DMS53 (cell line): ENCODE data around the gene KANSL1.

Experiments used
- DNase-seq: peaks from one replicate; lab custom pipeline; 2025; lab: John Stamatoyannopoulos, UW

KANSL1 gene

DNA sequence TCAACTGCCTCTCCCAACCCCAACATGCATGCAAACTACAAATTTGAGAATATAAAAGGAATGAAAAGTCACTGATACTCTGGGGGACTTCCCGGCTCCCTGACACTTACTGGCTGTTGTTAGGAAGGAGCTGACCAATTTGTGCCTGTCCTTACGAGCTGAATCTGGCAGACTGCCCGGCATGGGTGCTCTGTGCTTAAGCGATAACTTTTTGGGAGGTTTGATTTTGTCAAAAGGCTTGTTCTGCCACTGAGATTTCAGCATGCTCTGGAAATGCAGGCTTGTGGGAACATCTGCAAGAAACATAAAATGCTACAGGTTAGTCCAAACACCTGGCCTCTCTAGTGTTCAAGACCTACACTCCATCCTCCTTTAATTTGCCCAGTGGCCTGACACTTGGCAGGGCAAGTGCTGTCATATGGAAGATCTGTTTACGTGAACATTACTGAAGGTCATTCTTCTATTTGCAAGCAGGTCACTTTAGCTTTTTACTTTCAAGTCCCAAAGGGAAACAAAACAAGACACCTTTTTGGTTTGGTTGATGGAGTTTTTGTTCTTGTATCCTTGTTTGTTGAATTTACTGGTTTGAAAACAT lies 153.5 kb downstream of the KANSL1 start:
- no peak for DNase-seq

DNA sequence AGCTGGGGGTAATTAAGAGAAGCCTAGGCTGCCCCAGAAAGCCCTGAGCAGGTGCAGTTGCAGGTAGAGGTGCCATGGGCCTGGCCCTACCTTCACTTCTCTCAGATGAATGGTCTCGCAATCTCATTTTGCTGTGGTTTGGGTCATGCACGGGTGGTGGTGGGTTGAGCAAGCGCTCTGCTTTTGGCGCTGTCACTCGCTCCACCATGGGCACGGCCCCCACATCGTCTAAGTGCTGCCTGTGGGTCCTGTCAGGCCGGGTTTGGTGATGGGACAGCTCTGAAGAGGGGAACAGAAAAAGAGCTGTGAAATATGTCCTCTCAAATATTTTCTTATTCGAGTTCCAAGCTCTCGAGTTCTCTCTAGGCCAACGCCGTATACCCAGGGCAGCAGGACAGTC lies 154.3 kb downstream of the KANSL1 start:
- no peak for DNase-seq

DNA sequence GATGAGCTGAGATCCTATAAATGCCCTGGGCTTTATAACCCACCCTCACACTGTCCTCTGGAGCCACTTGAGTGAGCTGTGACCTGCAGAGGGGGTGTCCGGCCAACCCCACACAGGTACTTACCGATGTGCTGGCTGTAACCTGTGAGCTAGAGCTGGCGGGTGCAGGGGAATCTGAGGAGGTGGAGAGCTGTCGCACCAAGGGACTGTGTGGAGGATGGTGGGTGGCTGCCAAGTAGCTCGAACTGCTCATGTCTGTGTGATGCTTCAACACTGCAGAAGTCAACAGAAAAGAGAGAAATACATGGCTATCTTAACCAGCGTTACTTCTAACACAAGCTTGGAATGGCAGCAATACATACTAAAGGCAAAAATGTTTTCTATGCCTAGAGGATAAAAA lies 154.8 kb downstream of the KANSL1 start:
- DNase-seq = no peak

DNA sequence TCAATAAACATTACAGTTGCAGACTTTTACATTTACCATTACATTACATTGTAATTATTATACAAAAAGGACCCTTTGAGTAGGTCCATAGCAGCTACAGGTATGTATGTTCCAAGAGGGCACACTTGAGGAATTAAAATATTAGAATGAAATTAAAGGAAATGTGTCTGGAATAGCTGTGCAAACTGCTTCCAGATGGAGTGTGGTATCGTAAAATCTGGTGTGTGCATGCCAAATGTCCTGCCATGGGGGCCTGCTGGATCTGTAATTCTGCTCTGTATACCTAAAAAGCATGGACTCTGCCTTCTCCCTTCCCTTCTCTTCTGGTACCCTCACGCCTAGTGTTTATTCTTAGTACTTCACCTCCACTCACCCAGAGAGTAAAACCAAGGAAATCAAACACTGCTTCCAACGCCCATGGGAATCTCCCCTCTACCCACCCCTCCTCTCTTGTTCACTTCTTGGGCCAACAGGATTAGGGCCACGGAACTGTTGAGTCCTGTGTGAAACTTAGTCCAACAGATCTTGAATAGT lies 155.4 kb downstream of the KANSL1 start:
- no peak for DNase-seq

DNA sequence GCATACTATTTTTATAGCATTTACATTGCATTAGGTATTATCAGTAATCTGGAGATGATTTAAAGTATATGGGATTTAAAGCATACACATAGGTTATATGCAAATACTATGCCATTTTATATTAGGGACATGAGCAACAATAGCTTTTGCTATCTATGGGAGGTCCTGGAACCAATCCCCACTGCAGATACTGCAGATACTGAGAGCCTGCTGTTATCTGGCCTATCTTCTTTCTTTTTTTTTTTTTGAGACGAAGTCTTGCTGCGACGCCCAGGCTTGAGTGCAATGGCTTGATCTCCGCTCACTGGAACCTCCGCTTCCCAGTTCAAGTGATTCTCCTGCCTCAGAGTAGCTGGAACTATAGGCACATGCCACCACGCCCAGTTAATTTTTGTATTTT lies 156.7 kb downstream of the KANSL1 start:
- DNase-seq = no peak

DNA sequence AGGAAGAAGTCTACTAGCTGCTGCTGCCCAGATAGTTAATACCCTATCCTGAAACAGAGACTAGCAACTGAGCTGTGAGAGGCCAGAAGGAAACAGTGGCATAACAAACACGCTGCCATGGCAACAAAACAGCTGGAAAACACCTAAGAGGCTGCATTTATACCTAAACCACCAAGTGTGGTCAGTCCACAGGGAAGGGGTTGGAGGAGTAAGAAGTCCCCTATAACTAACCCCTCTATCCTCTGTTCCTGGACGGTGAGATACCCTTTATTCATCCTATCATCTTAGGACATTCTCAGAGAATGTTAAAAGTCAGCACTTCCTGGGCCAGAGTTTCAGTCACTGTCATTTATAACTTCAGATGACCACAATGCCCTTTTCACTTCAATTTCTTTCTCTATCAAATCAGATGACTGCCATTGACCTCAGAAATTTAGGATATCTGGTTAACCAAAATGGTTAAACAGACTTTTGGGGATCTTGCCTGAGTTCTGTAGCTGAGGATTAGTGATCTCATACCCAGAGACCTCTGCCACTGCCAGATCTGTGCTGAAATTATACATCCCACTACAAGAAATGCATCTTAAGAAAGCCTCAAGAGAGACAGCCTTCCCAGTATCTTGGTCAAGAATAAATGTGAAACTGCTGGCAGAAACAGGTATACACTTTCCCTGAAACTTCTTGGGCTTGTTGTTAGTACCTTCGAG lies 158.0 kb downstream of the KANSL1 start:
- DNase-seq = peak; percentile 66

DNA sequence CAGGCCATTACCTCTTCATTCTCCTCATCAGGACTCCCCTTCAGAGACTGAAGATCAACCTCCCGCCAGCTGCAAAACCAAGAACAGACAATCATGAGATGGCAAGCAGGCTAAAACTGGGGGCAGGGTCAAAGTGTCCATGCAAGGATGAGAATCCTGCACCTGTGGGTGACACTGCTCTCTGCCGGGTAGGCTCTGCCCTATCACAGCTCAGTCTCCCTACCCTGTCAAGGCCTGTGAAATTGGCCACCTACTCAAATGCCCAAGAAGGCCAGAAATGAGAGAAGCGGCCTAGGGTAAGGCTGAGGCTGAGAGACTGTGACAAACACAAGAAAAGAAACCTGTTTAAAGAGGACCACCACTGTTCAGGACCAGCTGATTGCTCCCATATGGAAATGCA lies 159.8 kb downstream of the KANSL1 start:
- no peak for DNase-seq

DNA sequence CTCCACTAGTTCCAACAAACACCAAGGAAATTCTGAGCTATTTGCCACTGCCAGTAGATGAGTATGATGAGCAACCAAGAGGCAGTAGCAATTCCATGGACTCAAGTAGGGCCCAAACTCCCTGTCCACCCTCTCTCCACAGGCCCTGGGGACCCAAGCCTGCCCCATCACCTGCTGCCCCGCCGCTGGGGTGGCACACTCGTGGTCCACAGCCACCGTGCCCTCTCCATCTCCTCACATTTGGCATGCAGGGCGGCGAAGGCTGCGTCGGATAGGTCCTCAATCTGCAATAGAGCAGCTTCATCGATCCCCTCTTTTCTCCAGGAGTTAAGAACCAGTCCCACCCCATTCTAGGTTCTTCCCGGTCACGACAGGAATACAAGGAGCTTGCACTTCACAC lies 160.3 kb downstream of the KANSL1 start:
- DNase-seq = no peak

DNA sequence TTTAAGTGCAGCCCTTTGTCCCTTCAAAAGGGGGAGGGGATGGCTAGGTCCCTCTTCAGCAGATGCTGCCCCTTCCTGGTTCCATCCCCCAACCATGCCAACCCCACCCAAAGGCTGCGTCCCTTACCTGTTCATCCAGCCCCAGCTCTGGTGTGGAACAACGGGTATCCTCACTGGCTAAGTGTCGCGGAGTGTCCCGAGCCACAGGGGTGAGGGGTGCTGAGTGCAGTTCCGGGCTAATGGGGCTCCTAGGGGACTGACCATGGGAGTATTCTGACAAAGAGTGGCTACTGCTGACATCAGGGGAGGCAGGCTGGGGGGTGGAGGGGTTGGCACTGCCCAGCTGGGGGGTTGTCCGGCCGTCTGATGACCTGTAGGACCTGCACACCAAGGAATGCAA lies 161.3 kb downstream of the KANSL1 start:
- DNase-seq = no peak

DNA sequence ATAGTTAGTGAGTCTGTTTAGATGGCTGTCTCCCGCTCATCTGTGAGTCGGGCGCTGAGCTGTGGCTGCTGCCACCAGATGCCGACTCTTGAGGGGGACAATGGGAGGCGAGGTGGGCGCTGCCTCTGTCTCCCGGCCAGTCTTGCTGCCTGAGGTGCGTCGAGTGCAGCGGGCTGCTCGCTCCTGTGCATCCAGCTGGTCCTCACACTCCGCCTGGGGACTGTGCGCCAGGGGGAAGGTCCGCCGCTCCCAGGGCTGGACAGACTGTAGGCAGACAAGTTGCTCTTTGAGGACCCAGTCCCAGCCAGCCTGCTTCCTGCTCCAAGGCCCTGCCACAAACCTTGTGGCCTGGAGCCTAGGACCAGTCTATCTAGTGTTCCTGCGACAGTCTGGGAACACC lies 161.8 kb downstream of the KANSL1 start:
- no peak for DNase-seq

DNA sequence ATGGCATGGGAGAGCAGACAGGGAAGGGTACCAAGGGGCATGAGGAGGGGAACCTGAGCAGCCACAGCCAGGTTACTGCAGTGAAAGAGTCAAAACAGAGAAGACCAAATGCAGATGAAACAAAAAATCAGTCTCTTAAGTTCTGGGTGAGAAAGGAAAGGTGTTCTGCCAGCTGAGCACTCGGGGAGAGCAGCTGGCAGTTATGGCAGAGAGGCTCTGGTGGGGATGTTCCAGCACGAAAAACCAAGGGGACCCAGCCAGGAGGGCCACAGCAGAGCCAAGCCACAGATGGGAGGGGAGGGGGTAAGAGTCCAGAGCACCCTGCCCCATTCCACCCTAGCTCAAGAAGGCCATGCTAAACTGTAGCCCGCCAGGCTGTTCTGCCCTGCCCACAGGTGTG lies 162.5 kb downstream of the KANSL1 start:
- no peak for DNase-seq

DNA sequence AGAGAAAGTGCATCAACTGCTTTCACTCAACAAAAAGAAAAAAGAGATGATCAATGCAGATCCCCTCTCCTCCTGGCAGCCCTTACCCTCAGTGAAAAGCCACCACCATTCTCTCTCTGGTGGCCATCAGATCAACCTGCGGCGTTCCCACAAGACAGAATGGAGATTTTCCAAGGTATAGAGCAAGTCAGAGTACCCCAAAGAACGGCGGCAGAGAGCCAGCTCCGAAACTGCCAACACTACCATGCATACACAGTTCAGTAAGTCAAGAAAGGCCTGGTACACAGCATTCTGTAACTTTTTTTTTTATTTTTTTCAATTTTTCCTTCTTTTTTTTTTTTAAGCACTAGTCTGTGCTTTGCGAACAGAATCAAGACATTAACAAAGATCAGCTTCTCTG lies 163.6 kb downstream of the KANSL1 start:
- no peak for DNase-seq

DNA sequence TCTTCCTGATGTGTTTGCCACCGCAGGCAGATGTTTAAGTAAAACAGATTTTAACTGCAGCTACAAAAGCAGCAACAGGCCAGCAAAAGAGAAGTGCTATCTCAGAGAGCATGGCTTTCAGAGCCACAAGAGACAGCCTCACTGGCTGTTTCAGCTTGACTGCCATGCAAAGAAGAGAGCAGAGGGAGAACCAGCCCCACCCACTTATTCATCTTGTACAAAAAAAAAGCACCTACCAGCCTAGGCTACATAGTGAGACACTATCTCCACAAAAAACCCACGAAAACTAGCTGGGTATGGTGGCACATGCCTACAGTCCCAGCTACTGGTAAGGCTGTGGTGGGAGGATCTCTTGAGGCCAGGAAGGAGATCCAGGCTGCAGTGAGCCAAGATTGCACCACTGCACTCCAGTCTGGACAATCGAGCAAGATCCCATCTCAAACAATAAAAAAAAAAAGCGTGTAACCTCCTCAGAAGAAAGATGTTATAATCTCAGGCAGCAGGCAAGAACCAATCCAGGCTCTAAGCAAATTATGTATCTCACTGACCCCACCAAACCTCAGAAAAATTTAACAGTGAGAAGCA lies 164.2 kb downstream of the KANSL1 start:
- DNase-seq = no peak

DNA sequence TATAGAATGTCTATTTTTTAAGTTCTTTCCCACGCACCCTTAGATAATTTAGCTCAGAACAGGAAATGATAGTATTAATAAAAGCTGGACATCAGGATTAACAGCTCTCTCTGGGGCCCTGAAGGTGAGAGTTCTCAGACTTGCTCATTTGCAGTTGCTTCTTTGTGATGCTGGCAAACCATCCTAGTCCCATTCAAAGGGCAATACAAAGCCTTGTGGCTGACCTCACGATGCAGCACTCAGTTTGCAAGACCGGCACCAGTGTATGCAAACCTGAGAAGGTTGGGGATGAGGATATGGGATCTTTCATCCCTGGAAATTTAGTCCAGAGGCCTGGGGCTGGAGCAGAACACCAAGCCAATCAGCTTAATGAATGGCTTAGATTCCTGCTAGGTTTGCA lies 164.9 kb downstream of the KANSL1 start:
- no peak for DNase-seq

DNA sequence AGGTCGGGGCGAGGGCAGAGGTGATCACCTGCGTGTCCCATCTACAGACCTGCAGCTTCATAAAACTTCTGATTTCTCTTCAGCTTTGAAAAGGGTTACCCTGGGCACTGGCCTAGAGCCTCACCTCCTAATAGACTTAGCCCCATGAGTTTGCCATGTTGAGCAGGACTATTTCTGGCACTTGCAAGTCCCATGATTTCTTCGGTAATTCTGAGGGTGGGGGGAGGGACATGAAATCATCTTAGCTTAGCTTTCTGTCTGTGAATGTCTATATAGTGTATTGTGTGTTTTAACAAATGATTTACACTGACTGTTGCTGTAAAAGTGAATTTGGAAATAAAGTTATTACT lies 165.3 kb downstream of the KANSL1 start:
- no peak for DNase-seq

DNA sequence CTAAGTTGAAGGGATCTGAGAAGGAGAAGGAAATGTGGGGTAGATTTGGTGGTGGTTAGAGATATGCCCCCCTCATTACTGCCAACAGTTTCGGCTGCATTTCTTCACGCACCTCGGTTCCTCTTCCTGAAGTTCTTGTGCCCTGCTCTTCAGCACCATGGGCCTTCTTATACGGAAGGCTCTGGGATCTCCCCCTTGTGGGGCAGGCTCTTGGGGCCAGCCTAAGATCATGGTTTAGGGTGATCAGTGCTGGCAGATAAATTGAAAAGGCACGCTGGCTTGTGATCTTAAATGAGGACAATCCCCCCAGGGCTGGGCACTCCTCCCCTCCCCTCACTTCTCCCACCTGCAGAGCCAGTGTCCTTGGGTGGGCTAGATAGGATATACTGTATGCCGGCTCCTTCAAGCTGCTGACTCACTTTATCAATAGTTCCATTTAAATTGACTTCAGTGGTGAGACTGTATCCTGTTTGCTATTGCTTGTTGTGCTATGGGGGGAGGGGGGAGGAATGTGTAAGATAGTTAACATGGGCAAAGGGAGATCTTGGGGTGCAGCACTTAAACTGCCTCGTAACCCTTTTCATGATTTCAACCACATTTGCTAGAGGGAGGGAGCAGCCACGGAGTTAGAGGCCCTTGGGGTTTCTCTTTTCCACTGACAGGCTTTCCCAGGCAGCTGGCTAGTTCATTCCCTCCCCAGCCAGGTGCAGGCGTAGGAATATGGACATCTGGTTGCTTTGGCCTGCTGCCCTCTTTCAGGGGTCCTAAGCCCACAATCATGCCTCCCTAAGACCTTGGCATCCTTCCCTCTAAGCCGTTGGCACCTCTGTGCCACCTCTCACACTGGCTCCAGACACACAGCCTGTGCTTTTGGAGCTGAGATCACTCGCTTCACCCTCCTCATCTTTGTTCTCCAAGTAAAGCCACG lies 165.9 kb downstream of the KANSL1 start:
- DNase-seq = no peak

DNA sequence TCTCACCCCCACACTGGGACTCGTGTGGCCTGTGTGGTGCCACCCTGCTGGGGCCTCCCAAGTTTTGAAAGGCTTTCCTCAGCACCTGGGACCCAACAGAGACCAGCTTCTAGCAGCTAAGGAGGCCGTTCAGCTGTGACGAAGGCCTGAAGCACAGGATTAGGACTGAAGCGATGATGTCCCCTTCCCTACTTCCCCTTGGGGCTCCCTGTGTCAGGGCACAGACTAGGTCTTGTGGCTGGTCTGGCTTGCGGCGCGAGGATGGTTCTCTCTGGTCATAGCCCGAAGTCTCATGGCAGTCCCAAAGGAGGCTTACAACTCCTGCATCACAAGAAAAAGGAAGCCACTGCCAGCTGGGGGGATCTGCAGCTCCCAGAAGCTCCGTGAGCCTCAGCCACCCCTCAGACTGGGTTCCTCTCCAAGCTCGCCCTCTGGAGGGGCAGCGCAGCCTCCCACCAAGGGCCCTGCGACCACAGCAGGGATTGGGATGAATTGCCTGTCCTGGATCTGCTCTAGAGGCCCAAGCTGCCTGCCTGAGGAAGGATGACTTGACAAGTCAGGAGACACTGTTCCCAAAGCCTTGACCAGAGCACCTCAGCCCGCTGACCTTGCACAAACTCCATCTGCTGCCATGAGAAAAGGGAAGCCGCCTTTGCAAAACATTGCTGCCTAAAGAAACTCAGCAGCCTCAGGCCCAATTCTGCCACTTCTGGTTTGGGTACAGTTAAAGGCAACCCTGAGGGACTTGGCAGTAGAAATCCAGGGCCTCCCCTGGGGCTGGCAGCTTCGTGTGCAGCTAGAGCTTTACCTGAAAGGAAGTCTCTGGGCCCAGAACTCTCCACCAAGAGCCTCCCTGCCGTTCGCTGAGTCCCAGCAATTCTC lies 166.8 kb downstream of the KANSL1 start:
- no peak for DNase-seq

DNA sequence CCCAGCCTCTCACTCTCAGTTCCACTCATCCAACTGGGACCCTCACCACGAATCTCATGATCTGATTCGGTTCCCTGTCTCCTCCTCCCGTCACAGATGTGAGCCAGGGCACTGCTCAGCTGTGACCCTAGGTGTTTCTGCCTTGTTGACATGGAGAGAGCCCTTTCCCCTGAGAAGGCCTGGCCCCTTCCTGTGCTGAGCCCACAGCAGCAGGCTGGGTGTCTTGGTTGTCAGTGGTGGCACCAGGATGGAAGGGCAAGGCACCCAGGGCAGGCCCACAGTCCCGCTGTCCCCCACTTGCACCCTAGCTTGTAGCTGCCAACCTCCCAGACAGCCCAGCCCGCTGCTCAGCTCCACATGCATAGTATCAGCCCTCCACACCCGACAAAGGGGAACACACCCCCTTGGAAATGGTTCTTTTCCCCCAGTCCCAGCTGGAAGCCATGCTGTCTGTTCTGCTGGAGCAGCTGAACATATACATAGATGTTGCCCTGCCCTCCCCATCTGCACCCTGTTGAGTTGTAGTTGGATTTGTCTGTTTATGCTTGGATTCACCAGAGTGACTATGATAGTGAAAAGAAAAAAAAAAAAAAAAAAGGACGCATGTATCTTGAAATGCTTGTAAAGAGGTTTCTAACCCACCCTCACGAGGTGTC lies 167.6 kb downstream of the KANSL1 start:
- DNase-seq = no peak

DNA sequence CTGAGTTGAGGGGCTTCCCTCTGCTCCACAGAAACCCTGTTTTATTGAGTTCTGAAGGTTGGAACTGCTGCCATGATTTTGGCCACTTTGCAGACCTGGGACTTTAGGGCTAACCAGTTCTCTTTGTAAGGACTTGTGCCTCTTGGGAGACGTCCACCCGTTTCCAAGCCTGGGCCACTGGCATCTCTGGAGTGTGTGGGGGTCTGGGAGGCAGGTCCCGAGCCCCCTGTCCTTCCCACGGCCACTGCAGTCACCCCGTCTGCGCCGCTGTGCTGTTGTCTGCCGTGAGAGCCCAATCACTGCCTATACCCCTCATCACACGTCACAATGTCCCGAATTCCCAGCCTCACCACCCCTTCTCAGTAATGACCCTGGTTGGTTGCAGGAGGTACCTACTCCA lies 168.2 kb downstream of the KANSL1 start:
- DNase-seq = no peak

DNA sequence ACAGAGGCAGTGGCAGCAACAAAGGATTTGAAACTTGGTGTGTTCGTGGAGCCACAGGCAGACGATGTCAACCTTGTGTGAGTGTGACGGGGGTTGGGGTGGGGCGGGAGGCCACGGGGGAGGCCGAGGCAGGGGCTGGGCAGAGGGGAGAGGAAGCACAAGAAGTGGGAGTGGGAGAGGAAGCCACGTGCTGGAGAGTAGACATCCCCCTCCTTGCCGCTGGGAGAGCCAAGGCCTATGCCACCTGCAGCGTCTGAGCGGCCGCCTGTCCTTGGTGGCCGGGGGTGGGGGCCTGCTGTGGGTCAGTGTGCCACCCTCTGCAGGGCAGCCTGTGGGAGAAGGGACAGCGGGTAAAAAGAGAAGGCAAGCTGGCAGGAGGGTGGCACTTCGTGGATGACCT lies 168.6 kb downstream of the KANSL1 start:
- no peak for DNase-seq

DNA sequence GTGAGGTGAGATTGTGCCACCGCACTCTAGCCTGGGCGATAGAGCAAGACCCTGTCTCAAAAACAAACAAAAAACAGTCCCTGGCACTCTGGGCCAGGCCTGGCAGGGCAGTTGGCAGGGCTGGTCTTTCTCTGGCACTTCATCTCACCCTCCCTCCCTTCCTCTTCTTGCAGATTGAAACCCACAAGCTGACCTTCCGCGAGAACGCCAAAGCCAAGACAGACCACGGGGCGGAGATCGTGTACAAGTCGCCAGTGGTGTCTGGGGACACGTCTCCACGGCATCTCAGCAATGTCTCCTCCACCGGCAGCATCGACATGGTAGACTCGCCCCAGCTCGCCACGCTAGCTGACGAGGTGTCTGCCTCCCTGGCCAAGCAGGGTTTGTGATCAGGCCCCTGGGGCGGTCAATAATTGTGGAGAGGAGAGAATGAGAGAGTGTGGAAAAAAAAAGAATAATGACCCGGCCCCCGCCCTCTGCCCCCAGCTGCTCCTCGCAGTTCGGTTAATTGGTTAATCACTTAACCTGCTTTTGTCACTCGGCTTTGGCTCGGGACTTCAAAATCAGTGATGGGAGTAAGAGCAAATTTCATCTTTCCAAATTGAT lies 169.3 kb downstream of the KANSL1 start:
- no peak for DNase-seq
